AG10803 (cell line): Measurements from ENCODE around the gene PTPRE.
A peak's percentile ranks its signal among the peaks of the same experiment; 100 is the strongest.

Experiments
- DNase-seq: peaks from one replicate; pipeline ENCODE4 v3.0.0; 2010; ENCODE audit warnings: low read depth
- H3K4me3 ChIP-seq: 2 replicates; pipeline ENCODE4 v1.5.1; 2011; ENCODE audit warnings: mild to moderate bottlenecking, low read length, control low read depth
- CTCF ChIP-seq: conservative IDR thresholded peaks from 2 replicates; pipeline ENCODE4 v1.5.1; 2011; ENCODE audit warnings: mild to moderate bottlenecking, low read length, control low read depth, inconsistent platforms

PTPRE gene

GRCh38 chr10:128123846-128124245 lies 216.9 kb downstream of the PTPRE start:
- no peak for TF ChIP-seq CTCF
- no peak for DNase-seq
- H3K4me3 ChIP-seq: no peak overlapping the region

DNA sequence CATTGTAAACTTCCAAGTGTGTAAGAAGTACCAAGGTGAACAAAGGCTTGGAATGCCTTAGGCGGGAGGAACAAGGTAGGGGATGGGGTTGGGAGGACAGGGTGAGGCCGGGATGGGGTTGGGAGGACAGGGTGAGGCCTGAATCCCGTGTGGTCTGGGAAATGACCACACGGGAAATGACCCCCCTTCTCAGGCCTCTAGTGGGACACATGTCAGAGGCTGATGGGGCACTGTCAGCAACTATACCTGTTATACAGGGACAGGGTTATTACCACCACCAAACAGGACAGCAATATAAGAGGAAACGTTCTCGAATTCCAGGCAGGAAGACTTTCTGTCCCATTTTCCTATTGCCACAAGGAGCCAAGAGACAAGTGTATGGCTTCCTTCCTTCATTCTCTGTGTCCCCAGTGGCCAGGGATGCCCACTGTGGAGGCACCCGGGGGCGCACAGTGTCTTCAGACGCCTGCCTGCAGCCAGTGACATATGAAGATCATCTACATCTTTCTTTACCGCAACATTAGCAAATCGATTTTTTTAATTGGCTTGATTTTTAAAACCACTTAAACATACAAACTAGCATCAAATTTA lies 218.0 kb downstream of the PTPRE start:
- DNase-seq: no peak
- peak overlapping the region; percentile 72 for H3K4me3 ChIP-seq
- TF ChIP-seq CTCF: no peak

- H3K4me3 ChIP-seq: peak overlapping the region; percentile 72
- no peak for TF ChIP-seq CTCF
- no peak for DNase-seq
These were observed 218.6 kb downstream of the PTPRE start for GRCh38 chr10:128125416-128125943.

DNA sequence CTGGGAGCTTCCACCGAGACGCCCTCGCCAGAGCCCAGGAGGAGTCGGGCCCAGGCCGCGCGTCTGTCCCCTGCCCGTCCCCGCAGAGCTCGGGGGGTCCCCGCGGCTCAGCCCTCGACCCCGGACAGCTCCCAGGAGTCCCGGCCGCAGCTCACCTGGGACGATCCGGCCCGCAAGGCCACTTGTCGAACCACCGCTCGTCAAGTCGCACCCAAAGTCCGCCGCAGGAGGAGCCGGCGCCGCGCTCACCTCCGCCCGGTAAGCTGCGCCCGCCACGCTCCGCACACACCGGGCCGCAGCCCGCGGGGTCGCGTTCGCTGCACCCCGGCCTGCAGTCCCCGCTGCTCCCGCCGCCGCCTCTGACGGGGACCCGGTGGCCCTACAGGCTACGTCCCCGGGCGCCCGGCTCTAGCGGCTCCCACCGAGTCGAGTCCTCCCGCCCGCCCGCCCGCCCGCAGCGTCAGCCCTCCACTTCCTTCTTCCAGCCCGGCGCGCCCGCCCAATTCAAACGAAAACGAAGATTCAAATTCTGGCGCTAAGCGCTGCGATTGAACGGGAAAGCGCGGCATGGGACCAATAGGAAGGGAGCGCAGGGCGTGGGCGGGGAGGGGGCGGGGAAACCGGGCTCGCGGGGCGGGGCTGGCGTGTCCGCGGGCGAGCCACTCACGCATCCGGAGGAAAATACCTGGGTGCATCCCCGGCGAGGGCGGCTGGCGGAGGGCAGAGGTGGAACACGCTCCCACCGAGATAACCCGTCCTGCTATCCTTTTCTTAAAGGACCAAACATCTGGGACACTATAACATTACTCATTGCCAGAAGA lies 219.3 kb downstream of the PTPRE start, which contains the start of gene MKI67:
MKI67 (minus strand) TSS at position 480 of the 821 bp plus-strand sequence. CDS start 756 bp downstream, outside the sequence.
- H3K4me3 ChIP-seq: peak within 1 kb of the TSS; percentile 72
- DNase-seq: peak; percentile 80
- TF ChIP-seq CTCF: no peak

DNA sequence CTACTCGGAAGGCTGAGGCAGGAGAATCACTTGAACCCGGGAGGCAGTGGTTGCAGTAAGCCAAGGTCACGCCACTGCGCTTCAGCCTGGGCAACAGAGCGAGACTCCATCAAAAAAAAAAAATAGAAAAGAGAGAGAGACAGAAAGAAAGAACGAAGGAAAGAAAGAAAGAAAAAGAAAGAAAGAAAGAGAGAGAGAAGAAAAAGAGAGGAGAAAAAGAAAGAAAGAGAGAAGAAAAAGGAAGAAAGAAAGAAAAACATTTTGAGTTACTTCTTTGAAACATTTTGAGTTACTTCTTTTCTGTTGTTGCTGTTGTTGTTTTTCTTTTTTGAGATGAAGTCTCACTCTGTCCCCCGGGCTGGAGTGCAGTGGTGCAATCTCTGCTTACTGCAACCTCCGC lies 221.7 kb downstream of the PTPRE start:
- no peak overlapping the region for H3K4me3 ChIP-seq
- TF ChIP-seq CTCF: no peak
- DNase-seq: no peak

DNA sequence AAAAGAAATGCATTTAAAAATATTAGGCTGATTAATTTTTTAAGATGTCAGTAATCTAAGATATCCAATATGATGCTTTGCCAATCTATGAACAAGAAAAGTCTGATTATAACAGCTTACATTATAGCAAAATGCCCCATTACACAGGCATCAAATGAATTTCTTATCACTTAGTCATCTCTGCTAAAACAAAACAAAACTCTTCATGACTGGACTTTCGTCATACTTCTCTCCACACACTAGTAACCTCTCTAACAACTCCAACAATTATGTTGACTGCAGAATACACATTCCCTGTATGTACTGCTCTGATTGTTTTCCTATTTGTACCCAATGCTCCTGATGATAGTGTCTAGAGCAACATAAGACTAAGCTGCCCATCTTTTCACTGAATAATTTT lies 223.1 kb downstream of the PTPRE start:
- DNase-seq: peak; percentile 69
- no peak for TF ChIP-seq CTCF
- no peak overlapping the region for H3K4me3 ChIP-seq
